Stimulated activated CD4-positive, alpha-beta T cell treated with anti-CD3 and anti-CD28 coated beads, Interleukin-15, amount 100 ng/mL, for 1 hour (primary cell): ENCODE results near the gene ANO1.

ENCODE experiments used
- DNase-seq, 2 donors: peaks; one replicate each; pipeline ENCODE4 v3.0.0-alpha.2; 2020; ENCODE audit warnings: low read depth in 1 of 2, low spot score in 1 of 2

The ANO1 gene

GRCh38 chr11:70159627-70160570 lies 81.8 kb downstream of the ANO1 start:
- no peak for DNase-seq

- no peak for DNase-seq
Measured at GRCh38 chr11:70161043-70161625, 83.0 kb downstream of the ANO1 start.

GRCh38 chr11:70164705-70165104 lies 86.6 kb downstream of the ANO1 start:
- DNase-seq: no peak

GRCh38 chr11:70167120-70167519 lies 89.0 kb downstream of the ANO1 start:
- no peak for DNase-seq

- DNase-seq: no peak
Measured at GRCh38 chr11:70167723-70168404, 89.7 kb downstream of the ANO1 start.

- no peak for DNase-seq
Measured at GRCh38 chr11:70168405-70168754, 90.3 kb downstream of the ANO1 start.

- DNase-seq: no peak
Measured at GRCh38 chr11:70169127-70169526, 91.0 kb downstream of the ANO1 start.

- no peak for DNase-seq
Measured at GRCh38 chr11:70169632-70170031, 91.5 kb downstream of the ANO1 start.

GRCh38 chr11:70170596-70171210 lies 92.6 kb downstream of the ANO1 start:
- no peak for DNase-seq

- no peak for DNase-seq
Measured at GRCh38 chr11:70173018-70173417, 94.9 kb downstream of the ANO1 start.

GRCh38 chr11:70174547-70175235 lies 96.6 kb downstream of the ANO1 start:
- DNase-seq: no peak

- DNase-seq: no peak
Measured at GRCh38 chr11:70175236-70175698, 97.2 kb downstream of the ANO1 start.

GRCh38 chr11:70176940-70177689 lies 99.0 kb downstream of the ANO1 start:
- peak in 1 of 2 donors; percentile 35 for DNase-seq

GRCh38 chr11:70180906-70181305 lies 102.8 kb downstream of the ANO1 start:
- no peak for DNase-seq

GRCh38 chr11:70182266-70182665 lies 104.1 kb downstream of the ANO1 start:
- no peak for DNase-seq

GRCh38 chr11:70183032-70183431 lies 104.9 kb downstream of the ANO1 start:
- DNase-seq: no peak

- no peak for DNase-seq
Measured at GRCh38 chr11:70183483-70184176, 105.5 kb downstream of the ANO1 start.

- DNase-seq: no peak
Measured at GRCh38 chr11:70184396-70184795, 106.3 kb downstream of the ANO1 start.

GRCh38 chr11:70185348-70186055 lies 107.4 kb downstream of the ANO1 start:
- no peak for DNase-seq
